Esophagus muscularis mucosa (tissue), 4 donors: ENCODE data around the gene ART4. TPM values are rescaled to one million over a fixed set of nuclear protein-coding genes. Genes with fewer than 3 reads are reported as not detected.

Source experiments
- DNase-seq: peaks from one replicate; pipeline ENCODE4 v3.0.0-alpha.2; 2017; ENCODE audit errors: extremely low spot score
- H3K27ac ChIP-seq, 4 donors: fragments of 200-600 bp; sonication (generic); replicated peaks in 1 of 4; 1 replicate in 3 of 4; 2 replicates in 1 of 4; pipeline ENCODE4 v1.5.1; 2016 to 2019; ENCODE audit warnings: mild to moderate bottlenecking in 1 of 4
- H3K27me3 ChIP-seq, 4 donors: fragments of 200-600 bp; sonication (generic); one replicate each; pipeline versions ENCODE4 v1.5.1 to v1.6.0; 2016 to 2019
- H3K36me3 ChIP-seq, 4 donors: fragments of 200-600 bp; sonication (generic); one replicate each; pipeline ENCODE4 v1.5.1; 2016 to 2019
- H3K4me1 ChIP-seq, 4 donors: fragments of 200-600 bp; sonication (generic); one replicate each; pipeline ENCODE4 v1.5.1; 2016 to 2019
- H3K4me3 ChIP-seq, 4 donors: fragments of 200-600 bp; sonication (generic); 1 replicate in 2 of 4; 2 replicates in 2 of 4; pipeline ENCODE4 v1.5.1; 2016 to 2019; ENCODE audit warnings: mild to moderate bottlenecking in 4 of 4, moderate library complexity in 1 of 4
- H3K9me3 ChIP-seq, 4 donors: fragments of 200-600 bp; sonication (generic); 1 replicate in 3 of 4; 2 replicates in 1 of 4; pipeline ENCODE4 v1.5.1; 2016 to 2019
- CTCF ChIP-seq, 3 experiments: fragments of 200-600 bp in 2 of 3; fragments of 450-650 bp in 1 of 3; sonication (generic) in 2 of 3; IDR thresholded peaks; one replicate each; pipeline ENCODE4 v1.5.1; 2017 to 2019; ENCODE audit warnings: antibody characterized with exemption in 3 of 3, mild to moderate bottlenecking in 2 of 3, moderate library complexity in 1 of 3
- EP300 ChIP-seq: sonication (generic); formaldehyde crosslinking; IDR thresholded peaks from one replicate; pipeline ENCODE4 v1.6.1; 2017; ENCODE audit warnings: antibody characterized with exemption
- POLR2A ChIP-seq: fragments of 450-650 bp; IDR thresholded peaks from one replicate; pipeline ENCODE4 v1.6.1; 2017; ENCODE audit warnings: antibody characterized with exemption, moderate library complexity, mild to moderate bottlenecking, low read depth
- POLR2AphosphoS5 ChIP-seq, 2 donors: sonication (generic); formaldehyde crosslinking; IDR thresholded peaks; one replicate each; pipeline ENCODE4 v1.6.1; 2017; ENCODE audit warnings: antibody characterized with exemption in 2 of 2
- WGBS: methylation state at CpG from one replicate; pipeline ENCODE4 v1.1.5; 2018; 5-methylcytosine and 5-hydroxymethylcytosine counted together
- intact Hi-C: fragments of 100-400 bp; cut with DNase I; formaldehyde crosslinking; loops from one replicate; pipeline ENCODE4 v1.15.1; 2023
- total RNA-seq, 4 donors: library from RNA; depleted of rRNA; stranded (reverse); fragments of >200 nt; gene quantifications; one replicate each; pipeline versions ENCODE4 v1.1.0 to v1.2.1, GENCODE V29; 2016

The ART4 gene
- total RNA-seq, 4 donors from 2014 or later: 0.83 to 2.7 (median 1.9) TPM

GRCh38 chr12:14860490-14860889 is 17.2 kb upstream of the ART4 start:
- Histone ChIP-seq H3K27me3 (no peaks in the 10 kb centered on the region), H3K4me3 (no peak overlapping the region), H3K9me3 (peaks cover 0 to 15% (median 10%) of the 10 kb centered on the region in 4 donors), H3K27ac (no peak overlapping the region), H3K4me1 (no peaks in the 10 kb centered on the region), H3K36me3 (no peaks in the 10 kb centered on the region)
- intact Hi-C loops: no loop called here
- no peak for TF ChIP-seq POLR2AphosphoS5 (IDR thresholded peaks at IDR 0.05)
- TF ChIP-seq POLR2A: no peak
- no peak for TF ChIP-seq CTCF (IDR thresholded peaks at IDR 0.05)
- no peak for TF ChIP-seq EP300
- DNase-seq: no peak

GRCh38 chr12:14858513-14858912 is 15.2 kb upstream of the ART4 start:
- DNase-seq: no peak
- Histone ChIP-seq H3K27me3 (no peaks in the 10 kb centered on the region), H3K4me1 (peaks cover 0 to 13% (median 10%) of the 10 kb centered on the region in 4 donors), H3K27ac (no peak overlapping the region), H3K9me3 (peaks cover 0 to 15% (median 10%) of the 10 kb centered on the region in 4 donors), H3K36me3 (no peaks in the 10 kb centered on the region), H3K4me3 (no peak overlapping the region)
- TF ChIP-seq EP300 (no peak), POLR2AphosphoS5 (IDR thresholded peaks at IDR 0.05) (no peak), POLR2A (no peak), CTCF (IDR thresholded peaks at IDR 0.05) (no peak)
- intact Hi-C loops: no loop called here
- WGBS: 90% methylated on average over 1 of the region's 1 CpG

GRCh38 chr12:14854586-14855183 is 11.4 kb upstream of the ART4 start:
- H3K36me3 ChIP-seq: no peaks in the 10 kb centered on the region
- peaks cover 0 to 3% (median 0%) of the 10 kb centered on the region in 4 donors for H3K9me3 ChIP-seq
- no peak for DNase-seq
- intact Hi-C loops: no loop called here
- H3K27ac ChIP-seq: no peak overlapping the region
- 69% methylated on average over 6 of the region's 6 CpGs for WGBS
- H3K4me1 ChIP-seq: peaks cover 0 to 13% (median 11%) of the 10 kb centered on the region in 4 donors
- H3K4me3 ChIP-seq: no peak overlapping the region
- H3K27me3 ChIP-seq: no peaks in the 10 kb centered on the region
- TF ChIP-seq POLR2A (no peak), EP300 (no peak), CTCF (IDR thresholded peaks at IDR 0.05) (no peak), POLR2AphosphoS5 (IDR thresholded peaks at IDR 0.05) (no peak)

GRCh38 chr12:14853961-14854360 is 10.6 kb upstream of the ART4 start:
- WGBS: 57% methylated on average over 3 of the region's 3 CpGs
- H3K9me3 ChIP-seq: no peaks in the 10 kb centered on the region
- intact Hi-C loops: no loop called here

More at GRCh38 chr12:14853961-14854360, 10.6 kb upstream of the ART4 start:
- no peak overlapping the region for H3K27ac ChIP-seq
- peaks cover 0 to 19% (median 12%) of the 10 kb centered on the region in 4 donors for H3K4me1 ChIP-seq
- DNase-seq: no peak
- H3K36me3 ChIP-seq: no peaks in the 10 kb centered on the region
- H3K27me3 ChIP-seq: no peaks in the 10 kb centered on the region
- TF ChIP-seq CTCF (IDR thresholded peaks at IDR 0.05) (no peak), EP300 (no peak), POLR2A (no peak), POLR2AphosphoS5 (IDR thresholded peaks at IDR 0.05) (no peak)
- no peak overlapping the region for H3K4me3 ChIP-seq
